ENCODE measurements around the gene ASPG. TPM values are rescaled to one million over a fixed set of nuclear protein-coding genes. Genes with fewer than 3 reads are reported as not detected.

The ASPG gene
- total RNA-seq, 1 donor from 2014 or later, result 0.94 TPM

- no peak for DNase-seq
Observed at GRCh38 chr14:104075530-104076151, 9.9 kb upstream of the ASPG start.

DNA sequence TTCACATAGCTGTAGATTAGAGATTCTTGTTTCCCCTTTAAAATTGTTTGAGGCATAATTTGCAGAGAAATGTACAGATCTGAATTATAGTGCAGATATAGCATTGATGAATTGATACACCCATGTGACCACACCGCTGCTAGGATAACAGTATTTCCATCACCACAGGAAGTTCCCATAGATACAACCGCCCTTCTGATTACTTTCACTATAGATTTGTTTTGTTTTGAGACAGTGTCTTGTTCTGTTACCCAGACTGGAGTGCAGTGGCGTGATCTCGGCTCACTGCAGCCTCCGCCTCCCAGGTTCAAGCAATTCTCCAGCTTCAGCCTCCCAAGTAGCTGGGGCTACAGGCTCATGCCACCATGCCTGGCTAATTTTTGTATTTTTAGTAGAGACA lies 8.8 kb upstream of the ASPG start:
- no peak for DNase-seq

DNA sequence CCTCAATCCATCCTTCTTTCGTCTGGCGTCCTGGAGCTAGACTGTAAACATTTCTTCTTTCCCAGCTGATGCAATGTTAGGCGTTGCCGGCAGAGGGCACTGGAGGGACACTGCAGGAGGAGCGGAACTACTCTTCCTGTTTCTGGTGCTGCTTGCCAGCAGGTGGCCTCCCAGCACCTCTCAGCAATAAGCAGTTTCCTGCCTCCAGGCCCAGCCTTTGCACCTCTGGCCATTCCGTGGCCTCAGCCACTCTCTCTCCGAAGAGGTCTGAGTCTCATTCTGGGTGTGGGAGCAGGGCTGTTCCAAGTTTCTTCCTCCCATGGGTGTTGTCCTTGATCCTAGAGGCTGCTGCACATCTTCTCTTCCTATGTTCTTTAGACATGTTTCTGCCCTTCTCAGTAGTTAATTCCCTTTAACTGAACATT lies 7.5 kb upstream of the ASPG start:
- DNase-seq, result peak; percentile 71

DNA sequence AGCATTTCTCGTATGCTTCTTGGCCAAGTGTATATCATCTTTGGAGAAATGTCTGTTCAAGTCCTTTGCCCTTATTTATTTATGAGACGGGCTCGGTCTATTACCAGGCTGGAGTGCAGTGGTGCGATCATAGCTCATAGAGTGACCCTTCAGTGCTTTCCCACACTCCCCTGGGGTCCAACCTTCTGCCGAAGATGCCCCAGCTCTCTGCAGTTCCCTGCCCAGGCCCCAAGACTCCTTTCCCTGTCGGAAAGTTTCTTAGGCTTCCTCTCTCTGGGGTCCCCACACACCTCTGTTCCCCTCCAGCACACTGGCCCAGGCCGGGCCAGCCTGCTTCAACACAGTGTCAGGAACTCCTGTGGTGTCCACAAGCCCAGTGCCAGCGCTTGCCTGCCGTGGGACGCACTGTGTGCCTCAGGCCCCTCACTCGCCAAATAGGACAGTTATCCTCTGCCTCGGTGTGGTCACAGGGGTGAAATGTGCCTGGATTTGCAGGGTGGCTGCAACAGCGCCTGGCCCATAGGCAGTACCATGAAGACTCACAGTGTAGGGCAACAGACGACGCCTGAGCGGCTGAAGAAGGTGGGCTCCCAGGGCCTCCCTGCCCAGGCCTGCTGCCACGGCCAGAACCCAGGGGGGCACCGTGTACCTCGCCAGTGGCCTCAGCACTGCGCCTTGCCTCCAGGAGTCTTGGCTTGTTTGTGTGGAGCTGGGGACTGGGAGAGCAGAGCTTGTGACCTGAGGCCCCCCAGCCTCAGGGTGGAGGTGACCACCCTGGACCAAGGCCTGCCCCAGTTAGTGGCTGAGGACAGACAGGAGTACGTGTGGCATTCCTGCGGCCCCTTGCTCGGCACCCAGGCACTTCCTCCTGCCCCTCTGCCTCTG lies 4.9 kb upstream of the ASPG start:
- no peak for DNase-seq

GRCh38 chr14:104081261-104081835 lies 4.2 kb upstream of the ASPG start:
- no peak for DNase-seq

GRCh38 chr14:104081951-104082464 lies 3.5 kb upstream of the ASPG start:
- DNase-seq, result no peak

DNA sequence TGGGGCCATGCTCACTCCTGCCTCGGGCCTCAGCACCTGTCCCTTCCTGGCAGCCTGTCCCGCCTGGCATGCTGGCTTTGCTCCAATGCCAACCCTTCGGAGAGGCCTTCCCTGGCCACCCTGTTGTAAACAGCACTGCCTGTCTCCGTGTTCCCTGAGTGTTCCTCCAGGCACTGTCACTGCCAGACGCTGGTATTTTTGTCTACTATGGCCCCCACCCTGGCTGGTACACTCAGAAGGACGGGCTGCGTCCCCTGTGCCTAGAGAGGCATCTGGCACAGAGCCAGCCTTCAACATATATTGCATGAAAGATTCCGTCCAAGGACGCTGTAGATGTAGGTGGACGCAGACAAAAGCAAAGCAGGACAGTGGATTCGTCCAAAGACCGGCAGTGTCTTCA lies 2.7 kb upstream of the ASPG start:
- DNase-seq, result no peak

GRCh38 chr14:104084251-104085002 lies 1.1 kb upstream of the ASPG start:
- DNase-seq, result no peak

DNA sequence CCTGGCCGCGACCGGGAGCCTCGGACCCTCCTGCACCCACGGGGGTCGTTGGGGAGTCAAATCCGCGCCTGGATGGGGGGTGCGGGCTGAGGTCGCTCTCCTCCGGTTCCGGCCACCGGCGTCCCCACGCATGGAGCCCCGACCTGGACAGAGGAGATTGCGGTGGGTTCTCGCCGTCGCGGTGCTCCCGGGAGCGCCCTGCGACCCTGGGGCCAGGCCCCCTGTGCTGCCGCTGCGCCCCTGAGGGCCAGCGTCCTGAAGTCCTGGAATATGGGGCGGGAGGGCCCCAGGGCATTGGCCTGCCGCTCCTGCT lies 345 bp downstream of the ASPG start:
- DNase-seq, result no peak

DNA sequence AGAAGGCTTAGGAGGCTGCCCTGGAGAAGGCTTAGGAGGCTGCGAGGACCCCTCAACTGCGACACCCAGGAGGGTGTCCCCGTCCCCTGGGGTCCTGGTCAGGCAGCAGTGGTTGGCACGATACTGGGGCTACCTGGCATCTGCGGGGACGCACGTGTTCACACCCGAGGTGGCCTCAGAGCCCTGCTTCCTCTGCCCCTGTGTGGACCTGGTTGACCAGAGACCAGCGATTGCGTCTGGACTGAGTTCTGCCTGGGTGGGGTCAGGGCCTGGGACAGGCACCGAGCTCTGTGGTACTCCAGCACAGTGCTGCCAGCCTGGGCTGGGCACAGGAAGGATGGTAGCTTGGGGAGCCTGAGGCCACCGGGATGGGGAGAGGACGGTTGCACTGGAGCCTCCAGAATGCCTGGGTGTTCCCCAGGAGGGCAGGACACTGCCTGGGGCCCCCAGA lies 735 bp downstream of the ASPG start:
- DNase-seq, result no peak

DNA sequence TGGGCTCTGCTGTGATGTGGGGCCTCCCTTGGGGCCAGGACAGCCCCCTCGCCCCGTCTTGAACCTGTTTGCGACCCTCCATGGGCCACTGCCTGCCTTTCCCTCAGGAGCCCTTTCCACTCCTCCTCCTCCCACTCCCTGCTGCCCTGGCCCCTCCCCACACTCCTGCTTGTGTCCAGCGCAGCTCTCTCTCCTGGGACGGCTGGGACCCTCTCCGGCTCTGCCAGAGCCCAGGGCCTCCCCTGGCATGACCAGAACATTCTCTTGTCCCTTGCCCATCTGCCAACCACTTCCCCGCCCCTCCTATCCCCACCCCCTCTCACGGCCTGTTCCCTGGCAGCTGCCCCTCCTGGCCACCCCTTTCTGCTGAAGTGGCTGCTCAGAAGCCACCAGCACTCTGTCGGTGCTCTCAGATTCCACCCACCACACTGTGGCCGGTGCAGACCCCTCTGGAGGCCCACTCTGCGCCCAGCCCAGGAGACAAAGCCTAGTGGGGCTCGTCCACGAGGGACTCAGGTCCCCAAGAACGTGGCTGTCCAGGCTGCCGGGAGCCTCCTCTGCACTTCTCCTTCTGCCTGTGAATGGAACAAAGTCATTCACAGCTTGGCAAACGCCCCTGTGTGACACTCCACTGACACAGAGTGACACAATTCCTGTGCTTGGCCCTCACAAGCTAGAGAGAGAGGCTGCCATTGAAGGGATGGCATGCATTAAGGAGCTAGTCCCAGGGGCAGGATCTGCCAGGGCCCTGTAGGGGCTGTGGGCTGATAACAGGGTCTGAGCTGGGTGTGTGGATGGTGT lies 1.4 kb downstream of the ASPG start:
- DNase-seq, result no peak

- DNase-seq, result no peak
Observed at GRCh38 chr14:104087505-104087904, 2.0 kb downstream of the ASPG start.

DNA sequence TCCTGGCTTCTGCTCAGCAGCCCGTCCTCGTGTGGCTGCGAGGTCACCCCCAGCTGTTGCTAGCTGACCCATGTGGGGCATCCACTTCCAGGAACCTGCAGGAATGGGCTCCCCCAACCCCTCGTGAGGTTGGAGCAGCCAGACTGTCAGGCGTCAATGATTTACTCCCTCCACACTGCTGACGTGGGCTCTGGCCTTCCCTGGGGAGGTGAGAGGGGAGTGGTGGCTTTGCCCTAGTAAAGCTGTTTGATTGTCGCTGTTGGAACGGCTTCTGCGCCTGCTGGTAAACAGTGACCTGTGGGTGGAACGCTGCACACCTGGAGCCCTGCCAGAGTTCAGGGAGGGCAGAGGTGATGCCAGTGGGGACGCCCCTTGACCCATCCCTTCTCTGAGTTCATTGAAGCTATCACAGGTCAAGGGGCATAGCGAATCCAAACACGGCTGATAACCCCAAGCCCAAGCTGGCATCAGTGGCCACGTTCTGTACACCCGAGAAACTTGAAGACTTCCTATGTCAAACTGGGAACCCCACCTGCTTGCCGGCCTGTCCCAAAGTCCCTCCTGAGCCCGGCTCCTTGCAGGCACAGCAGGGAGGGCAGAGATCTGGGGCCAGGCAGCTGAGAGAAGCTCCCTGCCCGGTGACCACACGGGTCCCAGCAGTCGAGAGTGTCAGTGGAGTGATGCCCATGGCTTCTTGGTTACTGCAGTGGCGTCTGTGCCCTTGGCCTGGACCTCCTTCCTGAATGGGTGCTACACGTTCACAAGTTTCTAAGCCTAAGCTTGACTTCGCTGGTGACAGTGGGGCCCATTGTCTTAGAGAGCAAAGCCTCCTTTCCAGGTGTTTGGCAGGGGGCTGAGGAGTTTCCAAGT lies 2.7 kb downstream of the ASPG start:
- DNase-seq, result no peak

GRCh38 chr14:104090071-104090748 lies 4.7 kb downstream of the ASPG start:
- DNase-seq, result no peak

GRCh38 chr14:104091061-104091926 lies 5.8 kb downstream of the ASPG start:
- no peak for DNase-seq

- no peak for DNase-seq
Observed at GRCh38 chr14:104091927-104092771, 6.6 kb downstream of the ASPG start.

DNA sequence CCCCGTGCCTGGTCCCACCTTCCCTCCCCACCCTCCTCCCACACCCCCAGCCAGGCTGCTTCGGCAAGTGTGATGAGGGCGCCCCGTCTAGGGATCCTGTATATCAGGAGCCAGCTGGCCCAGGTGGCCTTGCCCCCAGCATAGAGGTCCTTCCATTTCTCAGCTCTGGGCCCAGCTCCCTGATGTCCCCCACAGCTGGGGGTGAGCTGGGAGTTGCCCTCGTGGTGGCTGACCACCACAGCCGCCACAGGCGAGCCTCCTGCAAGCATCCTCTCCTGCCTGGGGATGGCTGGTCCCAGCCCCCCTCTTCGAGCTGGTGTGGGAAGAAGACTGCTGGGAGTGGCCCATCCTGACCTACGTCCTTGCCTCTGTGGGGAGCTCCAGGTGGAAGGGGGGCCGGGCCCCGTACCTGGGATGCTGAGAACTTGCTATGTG lies 7.4 kb downstream of the ASPG start:
- no peak for DNase-seq

Measured in occipital lobe (tissue), 2 donors.